Activated CD4-positive, alpha-beta memory T cell treated with anti-CD3 and anti-CD28 coated beads, Interleukin-2, amount 10 ng/mL, durations not matched to agents 7 days and 5 days (primary cell): ENCODE results near the gene GLP1R. TPM values are rescaled to one million over a fixed set of nuclear protein-coding genes. Genes with fewer than 3 reads are reported as not detected.

ENCODE experiments used
- CTCF ChIA-PET: fragments of 350-600 bp; sonication (Branson Sonifier 250); formaldehyde crosslinking; loops from one replicate; lab custom pipeline; 2021; ENCODE audit warnings: antibody characterized with exemption, inconsistent platforms; lab: Charles Lee
- POLR2A ChIA-PET: fragments of 350-600 bp; sonication (Branson Sonifier 250); formaldehyde crosslinking; loops from one replicate; lab custom pipeline; 2021; ENCODE audit warnings: antibody characterized with exemption; lab: Charles Lee
- DNase-seq: peaks from one replicate; pipeline ENCODE4 v3.0.0-alpha.2; 2020
- H3K27ac Mint-ChIP-seq: one replicate; pipeline ENCODE4 v1.8.0; 2021; ENCODE audit warnings: mild to moderate bottlenecking, mixed read lengths
- H3K27me3 Mint-ChIP-seq: one replicate; pipeline ENCODE4 v1.8.0; 2021; ENCODE audit warnings: mixed read lengths
- H3K36me3 Mint-ChIP-seq: one replicate; pipeline ENCODE4 v1.8.0; 2021; ENCODE audit warnings: low read depth, mixed read lengths
- H3K4me1 Mint-ChIP-seq: one replicate; pipeline ENCODE4 v1.8.0; 2021; ENCODE audit warnings: mixed read lengths
- H3K4me3 Mint-ChIP-seq: one replicate; pipeline ENCODE4 v1.8.0; 2021; ENCODE audit warnings: mild to moderate bottlenecking, mixed read lengths
- H3K9me3 Mint-ChIP-seq: one replicate; pipeline ENCODE4 v1.8.0; 2021; ENCODE audit warnings: mixed read lengths
- total RNA-seq, 2 experiments: library from RNA; stranded (reverse); gene quantifications; one replicate each; pipeline ENCODE4 v1.2.3, GENCODE V29; 2021

The GLP1R gene
- total RNA-seq, 2 experiments from 2014 or later, result not detected

DNA sequence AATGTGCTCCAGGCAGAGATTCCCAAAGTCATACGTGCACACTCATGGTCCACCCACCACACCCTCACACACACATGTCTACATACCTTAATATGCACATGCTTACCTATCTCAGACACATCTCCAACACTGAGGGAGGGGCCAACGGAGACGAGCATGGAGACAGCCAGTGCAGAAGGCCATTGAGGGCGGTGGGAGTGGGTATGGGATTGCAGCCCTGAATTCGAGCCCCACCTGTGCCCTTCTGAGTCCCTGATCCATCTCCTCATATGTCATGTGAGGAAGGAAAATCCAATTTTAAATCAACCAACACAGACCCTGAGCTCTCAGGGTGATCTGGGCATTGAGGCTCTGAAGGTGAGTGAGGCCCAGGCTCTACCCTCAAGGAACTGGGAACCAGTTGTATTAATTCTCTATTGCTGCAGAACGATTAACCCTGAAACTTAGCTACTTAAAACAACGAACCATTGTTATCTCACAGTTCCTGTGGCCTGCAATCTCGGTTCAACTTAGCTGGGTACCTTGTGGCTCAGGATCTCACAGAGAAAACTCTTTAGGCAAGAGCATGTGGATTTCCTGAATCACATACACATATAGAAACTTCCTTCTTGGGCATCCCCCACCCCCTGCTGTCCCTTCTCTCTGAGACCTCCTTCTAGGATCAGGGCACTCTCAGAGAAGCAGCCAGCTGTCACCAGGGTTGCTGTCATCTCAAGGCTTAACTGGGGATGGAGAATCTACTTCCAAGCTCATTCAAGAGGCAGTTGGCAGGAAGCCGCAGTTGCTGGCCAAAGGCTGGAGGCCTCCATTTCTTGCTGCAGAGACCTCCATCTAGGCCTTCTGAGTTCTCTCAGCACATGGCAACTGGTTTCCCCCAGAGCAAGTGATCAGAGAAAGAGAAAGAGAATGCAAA, 28.3 kb downstream of the GLP1R start:
- Mint-ChIP-seq H3K27ac (no peak overlapping the region), H3K9me3 (no peaks in the 10 kb centered on the region), H3K4me3 (no peak overlapping the region), H3K36me3 (no peaks in the 10 kb centered on the region), H3K4me1 (no peaks in the 10 kb centered on the region), H3K27me3 (no peaks in the 10 kb centered on the region)
- no peak for DNase-seq
- ChIA-PET POLR2A (no interaction called here), CTCF (no interaction called here)

- peak; percentile 10 for DNase-seq
- Mint-ChIP-seq H3K4me3 (no peak overlapping the region), H3K36me3 (no peaks in the 10 kb centered on the region), H3K9me3 (no peaks in the 10 kb centered on the region), H3K27ac (no peak overlapping the region), H3K27me3 (peaks cover 6% of the 10 kb centered on the region), H3K4me1 (no peaks in the 10 kb centered on the region)
- POLR2A ChIA-PET, result no interaction called here
- CTCF ChIA-PET, result no interaction called here
Observed at GRCh38 chr6:39077882-39078594, 29.5 kb downstream of the GLP1R start.

DNA sequence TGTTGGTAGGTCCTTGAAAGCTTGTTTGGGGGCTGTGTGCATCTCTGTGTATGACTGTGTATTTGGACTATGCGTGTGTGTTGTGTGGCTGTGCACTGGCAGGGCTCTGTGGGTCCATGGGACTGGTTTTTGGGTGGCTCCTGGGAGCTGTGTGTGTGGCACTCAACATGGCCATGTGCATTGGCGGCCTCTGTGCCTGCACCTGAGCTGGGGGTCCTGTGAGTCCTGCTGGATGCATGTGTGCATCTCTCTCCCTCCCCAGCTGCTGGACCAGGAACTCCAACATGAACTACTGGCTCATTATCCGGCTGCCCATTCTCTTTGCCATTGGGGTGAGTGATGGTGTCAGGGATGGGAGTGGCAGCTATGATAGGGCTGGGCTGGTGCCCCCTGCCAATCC, 30.1 kb downstream of the GLP1R start:
- Mint-ChIP-seq H3K36me3 (no peaks in the 10 kb centered on the region), H3K4me1 (no peaks in the 10 kb centered on the region), H3K9me3 (no peaks in the 10 kb centered on the region), H3K27me3 (peaks cover 11% of the 10 kb centered on the region), H3K27ac (no peak overlapping the region), H3K4me3 (no peak overlapping the region)
- POLR2A ChIA-PET, result no interaction called here
- no peak for DNase-seq
- CTCF ChIA-PET, result no interaction called here

- peaks cover 15% of the 10 kb centered on the region for H3K27me3 Mint-ChIP-seq
- no peak overlapping the region for H3K4me3 Mint-ChIP-seq
- no peaks in the 10 kb centered on the region for H3K4me1 Mint-ChIP-seq
- H3K9me3 Mint-ChIP-seq, result no peaks in the 10 kb centered on the region
- no peak overlapping the region for H3K27ac Mint-ChIP-seq
- no peak for DNase-seq
- ChIA-PET POLR2A (no interaction called here), CTCF (no interaction called here)
- H3K36me3 Mint-ChIP-seq, result no peaks in the 10 kb centered on the region
Observed at GRCh38 chr6:39079197-39080125, 30.9 kb downstream of the GLP1R start.

- H3K27me3 Mint-ChIP-seq, result peaks cover 16% of the 10 kb centered on the region
- no peaks in the 10 kb centered on the region for H3K9me3 Mint-ChIP-seq
- H3K27ac Mint-ChIP-seq, result no peak overlapping the region
- no peaks in the 10 kb centered on the region for H3K4me1 Mint-ChIP-seq
- DNase-seq, result no peak
- CTCF ChIA-PET, result no interaction called here
- POLR2A ChIA-PET, result no interaction called here
- no peaks in the 10 kb centered on the region for H3K36me3 Mint-ChIP-seq
- H3K4me3 Mint-ChIP-seq, result no peak overlapping the region
Observed at GRCh38 chr6:39080246-39080875, 31.8 kb downstream of the GLP1R start.

DNA sequence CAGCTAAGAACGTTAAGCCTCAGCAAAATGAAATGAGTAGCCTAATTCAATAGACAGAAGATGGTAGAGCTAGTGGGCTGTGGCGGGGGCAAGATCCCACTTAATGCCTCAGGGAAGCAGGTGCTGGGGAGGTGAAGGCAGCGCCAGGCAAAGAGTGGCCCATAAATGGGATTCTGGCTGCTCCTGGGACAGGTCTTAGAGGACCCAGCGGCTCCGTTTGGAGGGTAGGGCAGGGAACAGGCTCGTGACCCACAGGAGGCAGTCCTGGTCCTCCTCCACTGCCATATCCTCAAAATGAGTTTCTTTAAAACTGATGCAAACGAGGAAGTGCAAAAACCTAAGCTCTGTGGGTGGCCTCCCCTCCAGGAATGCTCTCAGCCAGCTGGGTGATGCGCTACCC, 33.7 kb downstream of the GLP1R start:
- Mint-ChIP-seq H3K36me3 (no peaks in the 10 kb centered on the region), H3K4me1 (peaks cover 11% of the 10 kb centered on the region), H3K4me3 (no peak overlapping the region), H3K27ac (no peak overlapping the region), H3K9me3 (no peaks in the 10 kb centered on the region), H3K27me3 (peaks cover 35% of the 10 kb centered on the region)
- DNase-seq, result no peak
- POLR2A ChIA-PET, result no interaction called here
- CTCF ChIA-PET, result no interaction called here

DNA sequence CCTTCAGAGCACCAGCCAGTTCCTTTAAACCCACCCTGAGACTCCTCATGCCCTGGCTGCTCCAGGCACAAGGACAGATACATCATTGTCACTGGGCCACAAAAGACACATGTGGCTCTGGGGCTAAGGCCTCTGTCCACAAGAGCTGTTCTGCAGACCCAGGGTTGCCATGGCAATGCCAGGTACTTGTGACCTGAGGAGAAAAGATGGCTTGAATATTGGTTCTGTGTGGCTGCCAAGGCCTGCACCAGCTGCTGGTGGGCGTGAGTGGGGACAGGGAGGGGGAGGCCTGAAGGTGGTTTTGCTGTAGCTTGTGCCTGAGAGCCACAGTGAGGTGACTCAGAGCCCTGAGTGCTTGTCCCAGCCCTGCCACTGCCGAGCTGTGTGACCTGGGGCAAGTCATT, 34.7 kb downstream of the GLP1R start:
- Mint-ChIP-seq H3K27me3 (peaks cover 44% of the 10 kb centered on the region), H3K4me3 (no peak overlapping the region), H3K9me3 (no peaks in the 10 kb centered on the region), H3K36me3 (no peaks in the 10 kb centered on the region), H3K4me1 (peaks cover 11% of the 10 kb centered on the region), H3K27ac (no peak overlapping the region)
- no peak for DNase-seq
- CTCF ChIA-PET, result no interaction called here
- POLR2A ChIA-PET, result no interaction called here

GRCh38 chr6:39084506-39084905, 35.9 kb downstream of the GLP1R start:
- Mint-ChIP-seq H3K9me3 (no peaks in the 10 kb centered on the region), H3K4me1 (peaks cover 11% of the 10 kb centered on the region), H3K27me3 (peaks cover 53% of the 10 kb centered on the region), H3K36me3 (no peaks in the 10 kb centered on the region), H3K27ac (no peak overlapping the region), H3K4me3 (no peak overlapping the region)
- POLR2A ChIA-PET, result no interaction called here
- CTCF ChIA-PET, result no interaction called here
- no peak for DNase-seq

- H3K27ac Mint-ChIP-seq, result no peak overlapping the region
- peaks cover 59% of the 10 kb centered on the region for H3K27me3 Mint-ChIP-seq
- DNase-seq, result no peak
- no peaks in the 10 kb centered on the region for H3K36me3 Mint-ChIP-seq
- ChIA-PET CTCF (no interaction called here), POLR2A (no interaction called here)
- peaks cover 11% of the 10 kb centered on the region for H3K4me1 Mint-ChIP-seq
- H3K9me3 Mint-ChIP-seq, result no peaks in the 10 kb centered on the region
- H3K4me3 Mint-ChIP-seq, result no peak overlapping the region
Observed at GRCh38 chr6:39085129-39085797, 36.7 kb downstream of the GLP1R start.

- CTCF ChIA-PET, result interaction anchor here (1.4 kb wide), 1 partner anchor 16 kb away, joined by 4 read pairs; no protein-coding TSS in a partner anchor
- POLR2A ChIA-PET, result no interaction called here
- H3K27me3 Mint-ChIP-seq, result peaks cover 69% of the 10 kb centered on the region
- H3K27ac Mint-ChIP-seq, result no peak overlapping the region
- H3K4me1 Mint-ChIP-seq, result peaks cover 11% of the 10 kb centered on the region
- no peak overlapping the region for H3K4me3 Mint-ChIP-seq
- no peaks in the 10 kb centered on the region for H3K9me3 Mint-ChIP-seq
- H3K36me3 Mint-ChIP-seq, result no peaks in the 10 kb centered on the region
- peak; percentile 50 for DNase-seq
Observed at GRCh38 chr6:39086294-39086693, 37.7 kb downstream of the GLP1R start.

GRCh38 chr6:39086711-39087110, 38.1 kb downstream of the GLP1R start:
- Mint-ChIP-seq H3K4me1 (peaks cover 11% of the 10 kb centered on the region), H3K27me3 (peaks cover 73% of the 10 kb centered on the region), H3K4me3 (no peak overlapping the region), H3K27ac (no peak overlapping the region), H3K36me3 (no peaks in the 10 kb centered on the region), H3K9me3 (no peaks in the 10 kb centered on the region)
- ChIA-PET POLR2A (no interaction called here), CTCF (interaction anchor here (1.1 to 1.4 kb wide), 2 partner anchors 15 to 28 kb away, joined by 4 read pairs; partner anchors contain the start of gene SAYSD1)
- no peak for DNase-seq

- DNase-seq, result no peak
- CTCF ChIA-PET, result interaction anchor here (1.1 to 1.4 kb wide), 2 partner anchors 15 to 27 kb away, joined by 4 read pairs; partner anchors contain the start of gene SAYSD1
- no peaks in the 10 kb centered on the region for H3K36me3 Mint-ChIP-seq
- POLR2A ChIA-PET, result no interaction called here
- H3K4me3 Mint-ChIP-seq, result no peak overlapping the region
- H3K27ac Mint-ChIP-seq, result no peak overlapping the region
- no peaks in the 10 kb centered on the region for H3K9me3 Mint-ChIP-seq
- peaks cover 74% of the 10 kb centered on the region for H3K27me3 Mint-ChIP-seq
- H3K4me1 Mint-ChIP-seq, result peaks cover 11% of the 10 kb centered on the region
Observed at GRCh38 chr6:39087197-39087596, 38.6 kb downstream of the GLP1R start.
